ENCODE measurements around the gene PAK6.

The PAK6 gene

GRCh38 chr15:40277471-40277870 is 38.6 kb downstream of the PAK6 start:
- DNase-seq (ENCODE audit: low spot score): no peak

GRCh38 chr15:40278026-40278425 is 39.2 kb downstream of the PAK6 start:
- no peak for DNase-seq (ENCODE audit: low spot score)

DNA sequence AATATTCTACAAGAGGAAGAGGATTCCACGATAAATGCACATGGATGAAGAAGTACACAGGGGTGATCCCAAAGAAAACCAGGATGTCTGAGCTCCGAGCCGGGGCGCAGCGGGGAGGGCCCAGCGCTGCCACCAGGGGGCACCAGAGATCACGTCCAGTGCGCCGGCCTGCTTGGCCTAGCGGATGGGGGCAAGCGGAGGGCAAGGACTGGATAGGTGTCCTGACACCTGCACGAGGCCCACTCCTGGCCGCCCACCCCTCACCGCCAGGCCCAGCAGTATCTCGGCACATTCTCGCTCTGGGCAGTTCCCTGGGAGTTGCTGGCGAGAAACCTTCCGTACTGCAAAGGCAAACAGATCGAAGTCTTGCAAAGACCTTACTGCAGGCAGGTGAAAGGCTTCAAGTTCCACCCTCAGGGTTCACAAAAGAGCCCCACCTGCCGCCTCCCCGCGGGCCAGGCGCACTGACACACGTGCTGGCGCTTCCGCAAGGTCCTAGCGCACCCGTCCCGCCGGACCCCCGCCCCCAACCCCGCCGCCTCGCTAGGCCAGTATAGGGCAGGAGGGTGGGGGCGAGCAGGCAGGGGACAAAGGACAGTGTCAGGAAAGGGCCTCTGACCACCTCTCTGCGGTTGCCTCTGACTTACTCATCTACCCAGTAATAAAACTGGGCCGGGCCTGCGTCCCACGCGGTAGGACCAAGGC is 40.7 kb downstream of the PAK6 start:
- peak; percentile 92 for DNase-seq (ENCODE audit: low spot score)

DNA sequence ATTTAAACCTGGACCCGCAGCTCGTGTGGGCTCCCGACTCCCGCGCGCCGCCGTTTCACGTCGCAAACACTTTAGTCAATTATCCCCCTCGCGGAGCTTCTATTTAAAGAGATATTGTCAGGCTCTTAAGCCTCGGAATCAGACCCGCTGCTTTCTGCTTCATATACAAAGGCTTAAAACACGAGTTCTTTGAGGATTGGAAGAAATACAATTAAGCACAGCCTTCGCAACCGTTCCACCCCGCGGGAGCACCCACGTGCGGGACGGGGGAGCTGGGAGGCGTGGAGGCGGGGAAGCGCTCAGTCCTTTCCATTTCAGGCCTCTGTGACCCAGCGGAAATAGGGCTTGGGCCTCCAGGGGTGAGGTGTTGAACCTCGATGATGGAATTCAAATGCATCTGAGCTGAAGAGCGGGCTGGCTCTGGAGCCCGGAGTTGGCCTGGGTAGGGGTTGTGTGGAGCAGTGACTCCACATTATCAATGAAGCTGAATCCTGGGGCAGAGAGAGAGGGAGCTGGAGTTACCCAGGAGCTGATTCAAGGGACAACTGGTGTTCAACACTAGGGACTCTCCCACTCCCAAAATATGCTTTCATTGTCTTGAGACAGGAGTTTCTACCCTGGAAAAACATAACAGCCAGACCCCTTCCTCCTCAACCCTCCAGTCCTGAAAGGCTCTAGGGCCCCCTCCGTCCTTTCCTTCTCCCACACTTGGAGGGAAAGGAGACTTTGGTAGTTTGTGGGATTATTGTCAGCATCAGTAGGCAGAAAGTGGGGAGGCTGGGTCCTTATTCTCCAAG is 41.6 kb downstream of the PAK6 start:
- no peak for DNase-seq (ENCODE audit: low spot score)

GRCh38 chr15:40281057-40281800 is 42.4 kb downstream of the PAK6 start:
- no peak for DNase-seq (ENCODE audit: low spot score)

- DNase-seq (ENCODE audit: low spot score): no peak
Observed at GRCh38 chr15:40281801-40282146, 42.9 kb downstream of the PAK6 start.

GRCh38 chr15:40282147-40282868 is 43.4 kb downstream of the PAK6 start:
- peak; percentile 66 for DNase-seq (ENCODE audit: low spot score)

GRCh38 chr15:40282869-40283614 is 44.2 kb downstream of the PAK6 start, which contains the start of gene ANKRD63:
TSS of gene ANKRD63 (minus strand) at chr15:40283064. CDS start at chr15:40282586, 478 bp downstream.
- peak; percentile 72 for DNase-seq (ENCODE audit: low spot score)

- DNase-seq (ENCODE audit: low spot score): no peak
Observed at GRCh38 chr15:40283615-40284300, 44.9 kb downstream of the PAK6 start.

- peak; percentile 44 for DNase-seq (ENCODE audit: low spot score)
Observed at GRCh38 chr15:40285151-40285550, 46.3 kb downstream of the PAK6 start.

DNA sequence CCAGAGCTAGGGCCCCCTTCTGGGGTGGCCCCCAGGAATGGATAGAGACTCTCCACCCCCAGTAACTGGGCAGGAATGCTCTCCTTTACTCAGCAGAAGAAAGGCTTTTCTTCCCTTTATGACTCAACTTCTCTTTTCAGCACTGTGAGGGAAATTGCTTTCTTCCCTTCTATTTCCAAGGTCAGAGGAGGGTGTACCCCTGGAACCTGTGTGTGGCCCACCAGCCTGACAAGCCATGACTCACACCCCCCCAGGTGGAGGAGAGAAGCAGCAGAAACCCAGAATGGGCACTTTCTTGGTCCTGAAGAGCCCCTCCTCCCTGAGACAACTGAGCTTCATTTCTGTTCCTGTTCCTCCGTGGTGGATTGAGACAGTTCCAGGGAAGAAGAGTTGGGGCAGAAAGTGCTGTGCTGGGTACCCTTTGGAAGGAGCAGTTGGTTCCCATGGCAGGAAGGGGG is 46.7 kb downstream of the PAK6 start:
- DNase-seq (ENCODE audit: low spot score): peak; percentile 32

GRCh38 chr15:40286061-40286532 is 47.2 kb downstream of the PAK6 start:
- no peak for DNase-seq (ENCODE audit: low spot score)

DNA sequence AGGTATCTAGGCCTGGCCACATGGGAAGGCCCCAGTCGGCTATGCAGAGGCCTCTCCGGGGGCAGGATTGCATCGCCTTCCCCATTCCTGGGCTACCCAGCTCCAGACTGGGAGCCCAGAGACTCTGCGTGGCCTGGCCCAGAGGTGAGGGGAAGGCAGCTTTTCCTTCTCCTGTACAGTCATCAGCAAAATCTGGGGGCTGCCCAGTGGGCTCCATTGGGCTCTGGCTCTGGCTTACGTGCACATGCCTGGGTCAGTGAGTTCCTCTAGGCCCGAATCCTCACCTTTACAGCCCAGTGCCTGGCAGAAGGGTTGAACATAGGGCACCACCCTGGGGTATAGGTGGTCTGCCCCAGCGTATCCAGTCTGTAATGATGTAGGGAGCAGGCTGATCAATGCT is 47.9 kb downstream of the PAK6 start:
- no peak for DNase-seq (ENCODE audit: low spot score)

DNA sequence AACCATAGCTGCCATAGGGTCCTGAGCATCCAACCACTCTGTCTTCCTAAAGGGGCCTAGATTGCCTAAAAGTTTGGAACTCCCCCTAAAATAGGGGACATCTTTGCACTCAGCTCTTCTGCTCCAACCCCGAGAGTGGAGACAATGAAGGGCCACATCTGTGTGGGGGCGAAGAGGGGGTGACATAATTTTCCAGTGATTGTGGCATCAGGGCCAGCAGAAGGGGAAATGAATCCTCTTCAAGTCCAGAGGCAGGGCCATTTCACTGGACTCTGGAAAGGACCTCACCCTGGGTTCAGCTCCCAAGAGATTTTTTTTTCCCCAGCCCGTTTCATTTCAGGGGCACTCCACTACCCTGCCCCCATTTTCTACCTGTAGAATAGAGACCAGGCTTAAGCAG is 48.6 kb downstream of the PAK6 start:
- DNase-seq (ENCODE audit: low spot score): no peak

- DNase-seq (ENCODE audit: low spot score): no peak
Observed at GRCh38 chr15:40287968-40288367, 49.1 kb downstream of the PAK6 start.

GRCh38 chr15:40289140-40289775 is 50.4 kb downstream of the PAK6 start:
- no peak for DNase-seq (ENCODE audit: low spot score)

DNA sequence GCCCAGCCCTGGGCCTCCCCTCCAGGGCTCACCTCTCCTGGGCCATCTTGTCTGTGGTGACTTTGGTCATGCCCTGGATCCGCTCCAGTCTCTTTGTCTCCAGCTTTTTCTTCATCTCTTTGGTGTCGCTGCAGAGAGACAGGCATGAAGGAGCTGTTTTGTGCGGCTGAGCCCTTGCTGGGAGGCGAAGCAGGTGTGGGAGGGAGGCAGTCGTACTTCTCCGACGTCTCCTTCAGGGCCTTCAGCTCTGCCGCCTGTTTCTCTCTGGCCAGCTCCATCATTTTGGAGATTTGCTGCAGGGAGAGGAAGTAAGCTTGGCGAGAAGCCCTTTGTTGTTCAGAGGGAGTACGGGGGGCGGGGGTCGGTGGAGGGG is 51.7 kb downstream of the PAK6 start:
- no peak for DNase-seq (ENCODE audit: low spot score)

DNA sequence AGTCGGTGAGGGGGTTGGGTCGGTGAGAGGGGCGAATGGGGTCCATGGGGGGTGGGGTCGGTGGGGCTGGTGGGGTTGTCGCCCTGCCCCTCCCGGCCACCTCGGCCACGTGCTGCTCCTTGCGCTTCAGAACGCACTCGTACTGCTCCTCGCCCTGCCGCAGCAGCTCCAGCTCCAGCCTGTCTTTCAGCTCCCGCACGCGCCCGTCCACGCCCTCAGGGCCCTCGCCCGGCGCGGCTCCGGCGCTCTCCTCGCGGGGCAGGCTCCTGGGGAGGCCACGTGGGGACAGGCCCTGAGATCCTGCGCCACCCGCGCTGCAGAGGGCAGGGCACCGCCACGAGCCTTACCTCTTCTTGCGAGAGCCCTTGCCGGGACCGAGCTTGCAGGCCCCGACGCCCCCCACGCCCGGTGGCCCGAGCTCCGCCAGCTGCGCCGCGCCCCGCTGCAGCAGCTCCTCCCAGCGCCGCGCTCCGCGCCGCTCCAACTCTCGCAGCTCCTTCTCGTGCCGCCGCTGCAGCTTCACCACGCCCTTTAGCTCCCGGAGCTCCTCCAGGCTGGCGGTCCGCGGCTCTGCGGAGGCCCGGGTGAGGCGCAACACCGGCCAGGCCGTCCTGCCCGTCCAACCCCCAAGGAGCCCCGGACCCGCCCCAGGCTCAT is 52.2 kb downstream of the PAK6 start:
- DNase-seq (ENCODE audit: low spot score): peak; percentile 86

GRCh38 chr15:40292246-40292645 is 53.4 kb downstream of the PAK6 start:
- no peak for DNase-seq (ENCODE audit: low spot score)

DNA sequence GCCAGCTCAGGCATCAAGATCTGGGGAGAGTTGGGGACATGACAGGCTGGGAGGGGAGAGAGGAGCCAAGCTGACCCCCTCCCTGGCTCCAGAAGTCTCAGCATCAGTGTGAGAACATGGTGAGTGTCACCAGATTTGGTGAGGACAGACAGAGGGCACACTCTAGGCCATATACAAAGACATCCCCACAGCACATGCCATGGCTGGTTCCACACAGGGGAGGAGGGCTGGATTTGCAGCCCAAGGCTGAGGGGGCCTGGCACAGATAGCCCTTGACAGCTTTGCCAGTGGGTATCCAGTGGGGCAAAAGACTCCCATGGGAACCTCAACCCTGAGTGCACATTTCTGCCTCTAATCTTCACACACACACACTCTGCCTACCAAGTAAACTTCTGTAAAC is 54.1 kb downstream of the PAK6 start:
- DNase-seq (ENCODE audit: low spot score): no peak
